IPS-20b (cell line): ENCODE measurements around the gene PRDM8.
"Not testable (repeated sequence)": the region's sequence is repeated elsewhere in the genome, so short reads cannot be mapped to it uniquely, and the experiment has no call there.

Experiments used
- H3K27ac ChIP-seq: one replicate; pipeline ENCODE4 v1.5.1; 2013; ENCODE audit warnings: low read length
- H3K27me3 ChIP-seq: 2 replicates; pipeline ENCODE4 v1.6.1; 2013; ENCODE audit warnings: mild to moderate bottlenecking, low read length, inconsistent platforms; ENCODE audit not compliant: insufficient read depth
- H3K36me3 ChIP-seq: 2 replicates; pipeline ENCODE4 v1.6.1; 2013; ENCODE audit warnings: low read depth, mild to moderate bottlenecking, inconsistent platforms, low read length, moderate library complexity; ENCODE audit not compliant: insufficient read depth
- H3K4me1 ChIP-seq: 2 replicates; pipeline ENCODE4 v1.6.1; 2013; ENCODE audit warnings: mild to moderate bottlenecking, control low read depth, inconsistent platforms, low read length, moderate library complexity; ENCODE audit not compliant: insufficient read depth
- H3K4me3 ChIP-seq: 2 replicates; pipeline ENCODE4 v1.5.1; 2013; ENCODE audit warnings: mild to moderate bottlenecking, low read length, inconsistent platforms
- H3K9ac ChIP-seq: 2 replicates; pipeline ENCODE4 v1.6.1; 2013; ENCODE audit warnings: low read depth, mild to moderate bottlenecking, inconsistent platforms, low read length, moderate library complexity
- H3K9me3 ChIP-seq: 2 replicates; pipeline ENCODE4 v1.6.1; 2013; ENCODE audit warnings: mild to moderate bottlenecking, low read depth, low read length, inconsistent platforms; ENCODE audit not compliant: insufficient read depth

The PRDM8 gene

DNA sequence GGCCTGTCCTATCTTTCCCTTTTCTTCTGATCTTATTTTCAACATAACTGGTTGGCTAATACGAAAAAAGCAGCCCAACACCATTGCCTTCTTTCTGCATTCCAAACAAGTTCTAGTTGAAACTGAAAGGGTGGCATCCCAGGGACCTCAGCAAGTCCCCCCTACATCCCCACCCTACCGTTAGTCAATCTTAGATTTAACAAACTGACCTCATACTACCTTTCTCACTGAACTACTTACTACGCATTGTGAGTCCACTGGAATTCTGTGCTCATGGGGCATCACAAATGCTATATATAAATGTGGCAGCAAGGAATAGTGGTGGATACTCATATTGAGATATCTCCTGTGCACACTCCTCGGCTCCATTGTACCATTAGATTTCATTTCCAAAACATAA, 36.1 kb downstream of the PRDM8 start:
- no peaks in the 10 kb centered on the region for H3K4me1 ChIP-seq
- H3K4me3 ChIP-seq: no peak overlapping the region
- no peak overlapping the region for H3K27ac ChIP-seq
- H3K9me3 ChIP-seq: no peaks in the 10 kb centered on the region
- H3K9ac ChIP-seq: no peak overlapping the region
- H3K27me3 ChIP-seq: no peaks in the 10 kb centered on the region; the same call in 1 of the 2 replicates
- H3K36me3 ChIP-seq: no peaks in the 10 kb centered on the region

DNA sequence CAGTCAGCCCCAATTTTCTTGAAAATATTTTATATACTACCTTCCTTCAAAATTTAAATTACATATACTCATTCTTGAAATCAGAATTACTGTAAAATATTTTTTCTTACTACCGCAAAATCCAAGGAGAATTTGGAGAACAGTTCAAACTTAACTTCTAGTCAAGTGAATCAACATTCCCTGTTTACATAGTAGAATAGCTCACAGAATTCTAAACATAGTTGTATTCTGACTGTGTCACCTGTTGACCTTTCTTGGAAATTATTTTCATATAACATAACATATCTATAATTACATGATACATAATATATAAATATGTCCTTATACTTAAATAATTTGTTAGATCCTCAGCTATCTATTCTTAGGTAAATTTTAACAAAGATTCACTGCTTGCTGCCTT, 38.1 kb downstream of the PRDM8 start:
- H3K27ac ChIP-seq: no peak overlapping the region

DNA sequence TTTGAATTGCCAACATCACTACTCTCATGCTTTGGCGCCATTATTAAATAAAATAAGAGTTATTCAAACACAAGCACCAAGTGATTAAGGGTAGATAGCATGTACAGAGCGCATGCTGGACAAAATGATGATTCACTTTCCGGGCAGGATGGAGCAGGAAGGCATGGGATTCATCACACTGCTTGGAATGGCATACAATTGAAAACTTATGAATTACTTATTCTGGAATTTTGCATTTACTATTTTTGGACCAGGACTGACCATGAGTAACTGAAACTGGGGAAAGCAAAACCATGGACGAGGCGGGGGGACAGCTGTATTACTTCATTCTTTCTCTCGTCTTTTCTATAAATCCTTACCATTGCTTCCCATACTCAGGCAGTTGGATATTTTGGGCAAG, 40.7 kb downstream of the PRDM8 start:
- Histone ChIP-seq H3K9me3 (no peaks in the 10 kb centered on the region), H3K4me3 (no peak overlapping the region), H3K9ac (no peak overlapping the region), H3K4me1 (no peaks in the 10 kb centered on the region), H3K27me3 (peaks cover 26% of the 10 kb centered on the region), H3K36me3 (no peaks in the 10 kb centered on the region), H3K27ac (no peak overlapping the region)

More for the DNA sequence above, 38.1 kb downstream of the PRDM8 start:
- Histone ChIP-seq H3K9ac (no peak overlapping the region), H3K4me1 (no peaks in the 10 kb centered on the region), H3K9me3 (no peaks in the 10 kb centered on the region), H3K36me3 (no peaks in the 10 kb centered on the region), H3K27me3 (peaks cover 12% of the 10 kb centered on the region), H3K4me3 (no peak overlapping the region)

DNA sequence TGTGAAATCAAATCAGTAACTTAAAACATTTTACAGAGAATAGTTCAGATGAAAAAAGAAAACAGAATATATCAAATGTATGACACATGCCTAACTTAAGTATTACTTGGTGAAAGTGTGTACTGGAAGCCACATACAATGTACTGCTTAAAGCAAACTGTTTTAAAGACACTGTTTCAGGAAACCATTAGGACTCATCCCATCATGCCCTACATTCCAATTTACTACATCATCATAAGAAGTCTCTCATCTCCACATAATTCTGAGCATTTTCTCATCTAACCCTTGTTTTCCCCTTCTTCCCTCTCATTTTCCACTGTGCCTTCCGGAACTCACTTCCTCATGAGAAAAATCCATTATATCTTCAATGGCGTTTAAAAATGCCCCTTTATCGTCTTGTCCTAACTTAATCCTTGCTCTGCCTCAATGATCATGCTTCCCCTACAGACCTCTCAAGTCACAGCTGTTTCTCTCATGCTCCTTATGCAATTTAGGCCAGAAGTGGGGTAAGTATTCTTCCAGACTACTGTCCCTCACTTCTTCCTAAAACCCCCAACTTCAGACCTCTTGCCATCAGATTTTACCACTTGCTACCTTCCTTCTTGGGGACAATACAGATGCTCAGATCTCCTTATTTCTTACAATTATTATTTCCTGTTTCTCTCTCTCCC, 42.3 kb downstream of the PRDM8 start:
- H3K27me3 ChIP-seq: peaks cover 32% of the 10 kb centered on the region
- no peaks in the 10 kb centered on the region for H3K36me3 ChIP-seq
- no peak overlapping the region for H3K27ac ChIP-seq
- no peak overlapping the region for H3K4me3 ChIP-seq
- H3K9ac ChIP-seq: no peak overlapping the region
- no peaks in the 10 kb centered on the region for H3K9me3 ChIP-seq
- H3K4me1 ChIP-seq: no peaks in the 10 kb centered on the region

DNA sequence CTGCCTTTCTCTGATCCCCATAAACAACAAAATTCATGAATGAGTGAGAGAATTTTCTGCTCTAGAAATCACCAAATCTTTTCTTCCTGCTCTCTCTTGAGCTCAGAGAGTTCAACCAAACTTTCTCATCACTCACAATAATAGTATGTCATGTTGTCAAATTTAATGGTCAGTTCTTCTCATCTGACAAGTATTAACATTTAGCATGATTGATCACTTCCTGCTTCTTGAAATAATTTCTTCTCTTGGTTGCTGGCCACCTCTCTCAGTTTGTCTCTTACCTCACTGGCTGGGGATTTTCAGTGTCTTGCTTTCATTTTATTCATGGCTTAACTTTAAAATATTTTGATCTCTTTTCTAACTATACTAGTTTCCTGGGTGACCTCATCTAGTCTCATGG, 43.7 kb downstream of the PRDM8 start:
- Histone ChIP-seq H3K36me3 (no peaks in the 10 kb centered on the region), H3K9ac (no peak overlapping the region), H3K4me3 (no peak overlapping the region), H3K27ac (no peak overlapping the region), H3K4me1 (no peaks in the 10 kb centered on the region), H3K27me3 (peaks cover 32% of the 10 kb centered on the region), H3K9me3 (no peaks in the 10 kb centered on the region)

DNA sequence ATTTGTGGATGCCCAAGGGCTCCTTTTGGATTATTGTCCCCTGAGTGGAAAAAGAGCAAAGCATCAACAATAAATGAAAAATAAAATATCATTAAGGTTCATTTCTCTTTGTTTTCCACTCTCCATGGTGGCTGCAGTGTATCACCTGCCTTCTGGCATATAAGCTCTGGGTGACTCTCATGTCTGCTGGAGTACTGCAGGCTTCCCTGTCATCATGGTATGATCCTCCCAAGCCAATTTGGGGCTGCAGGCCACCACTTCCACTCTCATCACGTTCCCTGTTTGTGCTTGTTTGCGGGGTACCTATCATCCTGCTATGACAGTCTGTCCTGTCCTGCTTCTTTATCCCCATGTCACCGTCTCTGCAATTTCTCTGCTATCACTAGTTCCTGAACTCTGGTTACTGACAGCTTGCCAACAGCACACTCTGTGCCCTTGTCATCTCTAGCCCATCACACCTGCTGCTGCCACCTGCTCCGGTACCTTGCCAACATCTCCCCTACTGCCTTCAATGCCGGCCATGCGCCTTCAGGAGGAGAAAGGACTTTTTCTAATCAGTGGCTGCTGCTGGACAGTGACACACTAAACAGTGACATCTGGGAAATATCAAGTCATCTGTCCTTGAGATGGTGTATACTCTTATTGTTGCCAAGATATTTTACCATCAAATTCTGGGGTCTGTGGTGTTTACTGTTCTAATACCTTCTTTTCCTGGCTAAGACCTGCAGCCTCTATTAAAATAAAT, 46.1 kb downstream of the PRDM8 start:
- H3K4me1 ChIP-seq: no peaks in the 10 kb centered on the region
- peaks cover 32% of the 10 kb centered on the region for H3K27me3 ChIP-seq
- H3K27ac ChIP-seq: no peak overlapping the region
- no peaks in the 10 kb centered on the region for H3K9me3 ChIP-seq
- no peaks in the 10 kb centered on the region for H3K36me3 ChIP-seq
- H3K9ac ChIP-seq: no peak overlapping the region
- H3K4me3 ChIP-seq: no peak overlapping the region

DNA sequence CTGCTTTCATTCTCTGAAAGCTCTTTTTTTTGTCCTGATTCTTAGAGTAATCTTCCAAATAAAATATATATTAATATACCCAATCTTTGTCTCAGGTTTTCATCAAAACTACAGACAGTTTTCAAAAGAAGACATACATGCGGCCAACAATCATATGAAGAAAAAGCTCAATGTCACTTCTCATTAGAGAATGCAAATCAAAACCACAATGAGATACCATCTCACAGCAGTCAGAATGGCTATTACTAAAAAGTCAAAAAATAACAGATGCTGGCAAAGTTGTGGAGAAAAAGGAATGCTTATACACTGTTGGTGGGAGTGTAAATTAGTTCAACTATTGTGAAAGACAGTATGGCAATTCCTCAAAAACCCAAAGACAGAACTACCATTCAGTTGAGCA, 50.2 kb downstream of the PRDM8 start:
- H3K9me3 ChIP-seq, H3K9ac ChIP-seq, H3K4me3 ChIP-seq, H3K27ac ChIP-seq, H3K4me1 ChIP-seq, H3K27me3 ChIP-seq, H3K36me3 ChIP-seq: not testable (repeated sequence)

DNA sequence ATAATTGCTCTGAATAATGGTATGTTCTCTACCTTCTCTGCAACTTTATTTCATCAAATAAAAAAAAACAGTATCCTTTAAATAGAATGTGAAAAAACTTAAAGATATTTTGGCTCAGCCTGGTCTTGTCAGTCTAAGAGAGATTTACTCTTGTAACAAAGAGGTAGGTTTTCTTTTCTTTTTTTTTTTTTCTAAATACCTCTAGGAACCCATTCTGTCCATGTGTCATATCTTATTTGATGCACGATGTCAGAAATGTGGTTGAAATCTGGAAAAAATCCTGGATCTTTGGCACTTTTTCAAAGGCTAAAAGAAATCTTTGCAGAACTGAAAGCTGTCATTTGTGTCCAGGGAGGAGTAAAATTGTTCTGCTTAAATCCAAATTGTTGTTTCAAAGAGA, 51.8 kb downstream of the PRDM8 start:
- Histone ChIP-seq H3K4me3 (no peak overlapping the region), H3K27me3 (peaks cover 5% of the 10 kb centered on the region; the same call in 1 of the 2 replicates)

DNA sequence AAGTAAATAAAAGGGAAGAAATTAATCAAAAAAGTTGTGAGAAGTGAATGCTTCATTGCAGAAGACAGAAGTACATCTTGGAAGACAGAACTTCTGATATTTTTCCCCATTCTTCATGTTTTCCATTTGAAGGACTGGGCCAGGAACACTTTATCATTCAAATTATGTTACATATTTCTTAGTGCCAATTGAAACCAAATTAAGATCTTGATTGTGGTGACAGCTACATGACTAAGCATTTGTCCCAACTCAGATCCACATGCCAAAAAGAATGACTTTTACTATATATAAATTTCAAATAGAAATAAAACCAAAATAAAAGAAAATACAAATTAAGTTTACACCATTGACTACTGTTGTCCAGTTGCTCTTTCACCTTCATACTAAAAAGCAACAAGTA, 55.1 kb downstream of the PRDM8 start:
- Histone ChIP-seq H3K4me3 (no peak overlapping the region), H3K27ac (no peak overlapping the region), H3K27me3 (peaks cover 20% of the 10 kb centered on the region), H3K36me3 (no peaks in the 10 kb centered on the region), H3K9ac (no peak overlapping the region), H3K9me3 (no peaks in the 10 kb centered on the region), H3K4me1 (no peaks in the 10 kb centered on the region)

More for the DNA sequence above, 51.8 kb downstream of the PRDM8 start:
- Histone ChIP-seq H3K36me3 (no peaks in the 10 kb centered on the region), H3K9me3 (no peaks in the 10 kb centered on the region), H3K9ac (no peak overlapping the region), H3K4me1 (no peaks in the 10 kb centered on the region), H3K27ac (no peak overlapping the region)

DNA sequence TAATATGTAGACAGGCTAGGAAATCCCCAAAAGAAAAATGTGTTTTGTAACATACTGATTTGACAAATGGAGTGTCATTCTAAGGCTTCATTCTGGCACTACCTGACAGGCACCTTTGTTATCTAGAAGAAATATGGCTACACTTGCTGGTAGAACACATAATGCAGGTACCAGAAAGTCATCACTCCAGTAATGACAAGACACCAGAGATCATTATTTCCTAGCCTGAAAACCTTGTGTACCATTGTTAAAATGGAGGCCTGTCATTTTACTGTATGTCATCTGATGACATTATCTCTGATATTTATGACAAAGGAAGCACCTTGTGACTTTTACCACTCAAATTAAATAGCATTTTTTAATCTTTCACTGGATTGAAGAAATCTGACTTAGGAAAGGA, 55.6 kb downstream of the PRDM8 start:
- Histone ChIP-seq H3K27me3 (peaks cover 20% of the 10 kb centered on the region), H3K27ac (no peak overlapping the region), H3K36me3 (no peaks in the 10 kb centered on the region), H3K9me3 (no peaks in the 10 kb centered on the region), H3K4me3 (no peak overlapping the region), H3K4me1 (no peaks in the 10 kb centered on the region), H3K9ac (no peak overlapping the region)

DNA sequence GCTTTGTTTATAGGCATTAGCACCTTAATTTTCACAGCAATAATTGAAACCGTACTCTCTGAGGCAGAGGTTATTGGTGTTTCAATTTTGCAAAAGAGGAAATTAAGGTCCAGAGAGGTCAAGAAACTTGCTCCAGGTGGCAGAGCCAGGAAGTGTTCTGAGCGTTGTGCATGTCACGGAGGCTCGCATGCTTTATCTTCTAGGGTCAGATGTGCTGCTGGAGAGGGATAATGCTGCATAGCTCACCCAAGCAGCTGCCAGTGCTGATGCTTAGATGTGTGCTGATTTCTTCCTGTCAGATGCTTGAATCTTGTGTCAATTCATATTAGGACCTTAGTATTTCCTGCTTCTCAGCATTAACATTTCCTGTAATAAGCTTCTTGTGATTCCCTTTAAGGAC, 56.2 kb downstream of the PRDM8 start:
- Histone ChIP-seq H3K27me3 (peaks cover 24% of the 10 kb centered on the region), H3K36me3 (no peaks in the 10 kb centered on the region), H3K4me3 (no peak overlapping the region), H3K9me3 (no peaks in the 10 kb centered on the region), H3K4me1 (no peaks in the 10 kb centered on the region), H3K9ac (no peak overlapping the region), H3K27ac (no peak overlapping the region)
